ENCODE measurements around the gene HIVEP1. TPM values are rescaled to one million over a fixed set of nuclear protein-coding genes. Genes with fewer than 3 reads are reported as not detected.
A peak's percentile ranks its signal among the peaks of the same experiment; 100 is the strongest.

Gene HIVEP1
- total and polyA plus RNA-seq, 2 of the 8 experiments (the other 6 are each of a cell fraction or from before 2014, with no cell fraction given): 22.6 to 23.1 TPM

GRCh38 chr6:12013307-12013719, 1.2 kb downstream of the HIVEP1 start:
- Histone ChIP-seq H3K4me2 (ENCODE audit: insufficient read depth in 1 of 2, low read depth in 2 of 2, low read length in 2 of 2) (peak overlapping the region; percentile 88 to 95), H2AFZ (ENCODE audit: low read length) (no peak overlapping the region), H2BK15ac (ENCODE audit: low read length) (no peak overlapping the region), H2AK5ac (ENCODE audit: low read depth, low read length) (no peak overlapping the region; the same call in 1 of the 2 replicates), H3K36me3 (ENCODE audit: control insufficient read depth in 2 of 4, insufficient read depth in 4 of 4, low read length in 3 of 4) (peaks cover 5 to 28% (median 15%) of the 10 kb centered on the region in 4 experiments; a peak in 7 of 8 replicates), H3K9me3 (ENCODE audit: insufficient read depth in 2 of 2, low read depth in 1 of 2, low read length in 1 of 2) (peaks cover 0 to 6% of the 10 kb centered on the region in 2 experiments; a peak in 3 of 4 replicates), H2BK120ac (replicated peaks; ENCODE audit: low read depth, low read length) (peak overlapping the region; percentile 57), H3K79me2 (ENCODE audit: control insufficient read depth in 1 of 2, insufficient read depth in 2 of 2, low read length in 2 of 2) (peaks cover 19 to 56% of the 10 kb centered on the region in 2 experiments), H2BK20ac (ENCODE audit: low read length) (no peak overlapping the region), H3K4me1 (replicated peaks in 1 of 4; ENCODE audit: control insufficient read depth in 3 of 4, insufficient read depth in 4 of 4, low read length in 3 of 4) (peaks cover 2 to 11% (median 5%) of the 10 kb centered on the region in 4 experiments; a peak in 3 of 7 replicates), H3K14ac (ENCODE audit: insufficient read length) (no peak overlapping the region), H3K18ac (ENCODE audit: extremely low read depth, low read length) (no peak overlapping the region; the same call in 1 of the 2 replicates), H3K79me1 (ENCODE audit: low read depth, low read length) (peaks cover 5% of the 10 kb centered on the region), H2BK5ac (ENCODE audit: low read depth, low read length) (peak overlapping the region; percentile 86; the same call in 1 of the 2 replicates), H3K23ac (ENCODE audit: insufficient read length) (no peak overlapping the region), H3K9ac (replicated peaks in 1 of 4; ENCODE audit: extremely low read depth in 1 of 4, low read depth in 3 of 4, low read length in 3 of 4) (peak overlapping the region in 3 of 4 experiments; percentile 6 to 74 (median 71); a peak in 5 of 7 replicates), H3K23me2 (ENCODE audit: low read depth, low read length) (peaks cover 7% of the 10 kb centered on the region), H3K27me3 (replicated peaks in 1 of 4; ENCODE audit: control insufficient read depth in 3 of 4, extremely low read depth in 1 of 4, insufficient read depth in 3 of 4, low read length in 3 of 4) (no peaks in the 10 kb centered on the region), H3K56ac (replicated peaks; ENCODE audit: insufficient read length, low read depth, low read length) (no peak overlapping the region), H4K20me1 (replicated peaks in 1 of 2; ENCODE audit: control insufficient read depth in 1 of 2, insufficient read depth in 2 of 2, low read length in 2 of 2) (no peaks in the 10 kb centered on the region), H3K4ac (replicated peaks; ENCODE audit: insufficient read length, low read depth, low read length) (no peak overlapping the region), H2BK12ac (ENCODE audit: low read depth, low read length) (no peak overlapping the region), H3K27ac (ENCODE audit: low read depth, low read length) (peak overlapping the region; percentile 70), H3K4me3 (ENCODE audit: extremely low read depth in 1 of 4, insufficient read depth in 2 of 4, low read depth in 3 of 4, low read length in 4 of 4) (peak overlapping the region; percentile 64 to 86 (median 79)), H4K8ac (ENCODE audit: extremely low read depth, insufficient read depth, low read length) (no peak overlapping the region), H4K5ac (ENCODE audit: insufficient read length, low read depth, low read length) (no peak overlapping the region), H4K91ac (replicated peaks; ENCODE audit: insufficient read length, low read length) (no peak overlapping the region)
- FAIRE-seq (no peak), DNase-seq (ENCODE audit: low read depth in 1 of 2, low spot score in 2 of 2) (no peak)
- TF ChIP-seq KDM1A (IDR thresholded peaks at IDR 0.05; ENCODE audit: borderline replicate concordance, low read length) (no peak), SIN3A (conservative IDR thresholded peaks at IDR 0.05 in 1 of 2, IDR thresholded peaks at IDR 0.05 in 1 of 2; ENCODE audit: low read depth in 1 of 2, low read length in 2 of 2) (0 out of 4 replicates have a peak, but pooled peaks of 1 of the 2 experiments have one; percentile 35), ASH2L (IDR thresholded peaks at IDR 0.05; ENCODE audit: low read length) (peak; percentile 84), KDM5A (IDR thresholded peaks at IDR 0.05; ENCODE audit: low read length) (no peak)
- CTCF ChIA-PET (ENCODE audit: partially characterized antibody): interaction anchor here (0.7 to 1.7 kb wide), 6 partner anchors 61 to 379 kb away, joined by 3 to 4 read pairs (median 3); partner anchors contain the start of gene EDN1
- POLR2A ChIA-PET (ENCODE audit: partially characterized antibody): interaction anchor here (1.2 kb wide), 1 partner anchor 357 kb away, joined by 3 read pairs; no protein-coding TSS in a partner anchor
- WGBS, 2 experiments (ENCODE audit: extremely low coverage in 1 of 2, insufficient coverage in 1 of 2, insufficient read length in 1 of 2, insufficient replicate concordance in 2 of 2, low coverage in 1 of 2, low lambda C conversion rate in 2 of 2, missing lambda C conversion rate in 1 of 2): 3% methylated on average over 13 of the region's 13 CpGs; no CpG with 5 or more reads in 1 of the 2 experiments
